GM12892 (cell line): ENCODE data around the gene PCNT.

Experiments
- POLR2A ChIP-seq: IDR thresholded peaks from 2 replicates; pipeline ENCODE4 v1.6.1; 2011; ENCODE audit warnings: low read depth, low read length, control low read depth
- POLR2AphosphoS5 ChIP-seq: IDR thresholded peaks from 2 replicates; pipeline ENCODE4 v1.6.1; 2011; ENCODE audit warnings: low read depth, low read length, control low read depth

GRCh38 chr21:46429754-46430681 is 106.1 kb downstream of the PCNT start:
- TF ChIP-seq POLR2A (no peak), POLR2AphosphoS5 (no peak)
